ENCODE data around the gene PBX4. TPM values are rescaled to one million over a fixed set of nuclear protein-coding genes. Genes with fewer than 3 reads are reported as not detected.

The PBX4 gene
- total RNA-seq, 4 donors from 2014 or later, result 0.42 to 4.5 (median 0.68) TPM

DNA sequence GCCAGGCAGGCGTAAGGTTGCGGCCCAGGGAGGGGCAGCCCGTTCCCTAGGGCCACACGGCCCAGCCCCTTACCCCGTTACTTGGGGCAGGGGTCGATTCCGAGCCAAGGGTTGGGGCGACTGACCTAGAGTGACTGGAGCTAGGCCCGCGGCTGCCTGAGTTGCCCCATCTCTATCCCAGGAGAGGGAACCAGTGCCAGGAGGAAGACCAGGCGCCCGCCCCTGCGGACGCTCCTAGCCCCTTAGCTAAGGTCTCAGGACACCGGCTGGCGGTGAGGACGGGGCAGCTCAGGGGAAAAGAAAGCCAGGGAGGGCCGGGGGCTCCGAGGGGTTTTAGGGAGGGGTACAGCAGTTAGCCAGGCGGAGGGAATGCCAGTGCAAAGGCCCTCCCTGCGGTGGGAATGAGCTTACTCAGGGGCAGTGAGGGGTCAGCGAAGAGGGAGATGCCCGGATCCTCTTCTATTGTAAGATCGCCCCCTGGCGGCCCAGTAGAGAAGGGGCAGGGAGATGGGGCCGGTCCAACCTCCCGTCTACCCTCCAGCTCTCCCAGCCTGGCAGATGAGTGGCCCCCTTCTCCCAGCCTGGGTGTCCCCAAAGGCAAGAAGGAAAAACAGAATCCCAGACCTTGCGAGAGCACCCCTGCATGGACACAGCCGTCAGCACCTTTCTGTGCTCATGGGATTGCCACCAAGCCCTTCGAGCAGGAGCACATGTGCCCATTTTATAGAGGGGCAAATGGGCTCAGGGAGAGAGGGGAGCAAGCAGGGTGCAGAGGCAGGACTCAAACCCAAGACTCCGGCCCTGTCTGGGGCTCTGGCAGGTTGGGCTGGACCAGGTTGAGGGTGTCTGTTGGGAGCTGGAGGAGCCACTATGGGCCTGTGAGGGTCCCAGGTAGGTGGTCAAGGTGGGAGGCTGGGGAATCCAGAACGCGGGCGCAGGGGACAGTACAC is 64.1 kb downstream of the PBX4 start:
- no peaks in the 10 kb centered on the region for H3K9me3 ChIP-seq
- H3K27me3 ChIP-seq, result peaks cover 32% of the 10 kb centered on the region
- no peak for TF ChIP-seq EP300 (IDR thresholded peaks at IDR 0.05)
- peak in 3 of 4 experiments; percentile 36 to 80 (median 59) for TF ChIP-seq CTCF (IDR thresholded peaks at IDR 0.05)
- WGBS, 2 donors (ENCODE audit: low coverage in 1 of 2), result 20 to 38% methylated on average over 3 to 8 of the region's 34 CpGs
- H3K4me1 ChIP-seq, result no peaks in the 10 kb centered on the region
- no peak overlapping the region for H3K27ac ChIP-seq
- no peak overlapping the region for H3K4me3 ChIP-seq
- ATAC-seq, result peak; percentile 22
- no peaks in the 10 kb centered on the region for H3K36me3 ChIP-seq

DNA sequence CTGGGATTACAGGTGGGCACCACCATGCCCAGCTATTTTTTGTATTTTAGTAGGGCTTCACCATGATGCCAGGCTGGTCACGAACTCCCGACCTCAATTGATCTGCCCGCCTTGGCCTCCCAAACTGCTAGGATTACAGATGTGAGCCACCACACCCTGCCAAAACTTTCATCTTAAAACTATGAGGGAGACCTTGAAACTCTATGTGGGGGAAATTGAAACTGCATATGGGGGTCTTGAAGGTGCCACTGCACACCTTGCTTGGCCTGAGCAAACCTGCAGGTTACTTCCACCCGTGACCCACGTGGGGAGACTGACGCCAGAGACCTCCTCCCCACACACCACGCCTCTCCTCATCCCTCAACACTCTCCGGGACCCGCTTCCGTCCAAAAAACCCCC is 64.8 kb downstream of the PBX4 start:
- 81 to 89% methylated on average over 3 to 5 of the region's 10 CpGs for WGBS, 2 donors (ENCODE audit: low coverage in 1 of 2)
- no peak for ATAC-seq
- no peak overlapping the region for H3K27ac ChIP-seq
- no peaks in the 10 kb centered on the region for H3K9me3 ChIP-seq
- peaks cover 39% of the 10 kb centered on the region for H3K27me3 ChIP-seq
- H3K36me3 ChIP-seq, result no peaks in the 10 kb centered on the region
- TF ChIP-seq POLR2AphosphoS5 (IDR thresholded peaks at IDR 0.05) (no peak), POLR2A (IDR thresholded peaks at IDR 0.05) (no peak), CTCF (IDR thresholded peaks at IDR 0.05) (no peak), EP300 (IDR thresholded peaks at IDR 0.05) (no peak)
- no peaks in the 10 kb centered on the region for H3K4me1 ChIP-seq
- no peak overlapping the region for H3K4me3 ChIP-seq

DNA sequence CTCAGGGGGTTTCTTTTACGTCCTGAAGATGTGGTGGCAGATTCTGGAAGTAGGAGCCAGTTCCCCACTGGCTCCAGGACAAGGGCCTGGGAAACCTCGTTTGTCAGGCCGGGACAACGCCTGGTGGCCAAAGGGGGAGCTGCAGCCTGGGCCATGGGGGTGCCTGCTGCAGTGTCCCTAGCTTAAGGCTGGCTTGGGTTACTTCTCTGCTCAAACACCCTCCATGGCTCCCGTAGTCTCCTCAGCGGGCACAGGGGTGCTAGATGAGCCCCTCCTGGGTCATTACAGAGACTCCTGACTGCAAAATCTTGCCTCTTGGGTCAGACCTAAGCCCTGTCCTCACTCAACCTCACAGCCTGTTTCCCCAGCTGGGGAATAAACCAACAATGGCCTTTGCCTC is 65.7 kb downstream of the PBX4 start:
- H3K4me1 ChIP-seq, result no peaks in the 10 kb centered on the region
- 10% methylated on average over 2 of the region's 6 CpGs; no CpG with 5 or more reads in 1 of the 2 donors for WGBS, 2 donors (ENCODE audit: low coverage in 1 of 2)
- H3K4me3 ChIP-seq, result no peak overlapping the region
- TF ChIP-seq POLR2AphosphoS5 (IDR thresholded peaks at IDR 0.05) (no peak), CTCF (IDR thresholded peaks at IDR 0.05) (peak in 1 of 4 experiments; percentile 38)
- H3K36me3 ChIP-seq, result no peaks in the 10 kb centered on the region
- H3K27me3 ChIP-seq, result peaks cover 47% of the 10 kb centered on the region
- H3K27ac ChIP-seq, result no peak overlapping the region
- no peaks in the 10 kb centered on the region for H3K9me3 ChIP-seq
- peak; percentile 23 for ATAC-seq

DNA sequence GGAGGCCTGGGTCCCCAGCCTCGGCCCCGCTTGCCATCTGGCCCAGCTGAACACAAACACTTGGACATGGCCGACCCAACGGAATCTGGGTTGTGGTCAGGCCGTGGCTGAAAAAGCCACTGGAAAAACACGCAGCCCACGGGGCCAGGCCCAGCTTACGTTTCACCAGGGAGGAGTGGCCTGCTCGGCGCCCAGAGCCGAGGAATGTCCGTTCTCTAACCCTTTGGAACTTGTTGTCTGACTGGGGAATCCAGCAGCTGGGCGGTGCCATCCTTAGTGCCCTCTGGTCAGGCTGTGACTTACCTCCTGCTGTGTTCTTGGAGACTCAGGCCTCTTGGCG is 66.7 kb downstream of the PBX4 start:
- H3K4me3 ChIP-seq, result no peak overlapping the region
- no peaks in the 10 kb centered on the region for H3K9me3 ChIP-seq
- no peaks in the 10 kb centered on the region for H3K4me1 ChIP-seq
- 80 to 83% methylated on average over 1 to 2 of the region's 14 CpGs for WGBS, 2 donors (ENCODE audit: low coverage in 1 of 2)
- no peak for TF ChIP-seq CTCF (IDR thresholded peaks at IDR 0.05)
- TF ChIP-seq EP300 (IDR thresholded peaks at IDR 0.05), result no peak
- TF ChIP-seq POLR2A (IDR thresholded peaks at IDR 0.05), result no peak
- TF ChIP-seq POLR2AphosphoS5 (IDR thresholded peaks at IDR 0.05), result no peak
- H3K36me3 ChIP-seq, result no peaks in the 10 kb centered on the region
- H3K27ac ChIP-seq, result no peak overlapping the region
- peaks cover 57% of the 10 kb centered on the region for H3K27me3 ChIP-seq
- ATAC-seq, result no peak

Data from gastroesophageal sphincter (tissue), 4 donors.